GM13977 (cell line): ENCODE data around the gene SNAPC1.
"Not testable (repeated sequence)": the region's sequence is repeated elsewhere in the genome, so short reads cannot be mapped to it uniquely, and the experiment has no call there.

Experiments used
- DNase-seq: peaks from one replicate; pipeline ENCODE4 v3.0.0; 2012; ENCODE audit warnings: low spot score
- CTCF ChIP-seq: IDR thresholded peaks from 2 replicates; pipeline ENCODE4 v1.5.1; 2012; ENCODE audit warnings: mild to moderate bottlenecking, control low read depth; ENCODE audit not compliant: insufficient read depth; ENCODE audit errors: extremely low read depth, missing control alignments
- in situ Hi-C: fragments of 300-500 bp; cut with MboI; formaldehyde crosslinking; loops from one replicate; pipeline ENCODE4 v1.12.0; 2022; ENCODE audit warnings: low sequenced_read_pairs, low pct_unique_long_range_greater_than_20kb, mixed read lengths, inconsistent platforms; ENCODE audit not compliant: unreplicated experiment

The SNAPC1 gene

GRCh38 chr14:61753631-61754030 lies 8.6 kb upstream of the SNAPC1 start:
- in situ Hi-C loops: no loop called here

GRCh38 chr14:61754627-61755381 lies 7.4 kb upstream of the SNAPC1 start:
- TF ChIP-seq CTCF: no peak
- no peak for DNase-seq
- in situ Hi-C loops: no loop called here

More at GRCh38 chr14:61753631-61754030, 8.6 kb upstream of the SNAPC1 start:
- DNase-seq: no peak
- no peak for TF ChIP-seq CTCF

- in situ Hi-C loops: not testable (repeated sequence)
Observed at GRCh38 chr14:61755382-61755742, 6.9 kb upstream of the SNAPC1 start.

GRCh38 chr14:61756135-61756534 lies 6.1 kb upstream of the SNAPC1 start:
- TF ChIP-seq CTCF: no peak
- in situ Hi-C loops: no loop called here
- DNase-seq: no peak

More at GRCh38 chr14:61755382-61755742, 6.9 kb upstream of the SNAPC1 start:
- DNase-seq: not testable (repeated sequence)

- TF ChIP-seq CTCF: no peak
- DNase-seq: no peak
- in situ Hi-C loops: no loop called here
Observed at GRCh38 chr14:61759878-61760277, 2.3 kb upstream of the SNAPC1 start.

- TF ChIP-seq CTCF: no peak
Observed at GRCh38 chr14:61761557-61761956, 663 bp upstream of the SNAPC1 start.

GRCh38 chr14:61764342-61765122 lies 2.3 kb downstream of the SNAPC1 start:
- no peak for DNase-seq
- in situ Hi-C loops: no loop called here
- no peak for TF ChIP-seq CTCF

More at GRCh38 chr14:61761557-61761956, 663 bp upstream of the SNAPC1 start:
- in situ Hi-C loops: no loop called here
- DNase-seq: no peak
